Measurements from ENCODE around the gene ENTR1.
A peak's percentile ranks its signal among the peaks of the same experiment; 100 is the strongest.

Gene ENTR1

GRCh38 chr9:136367296-136368145, 42.9 kb downstream of the ENTR1 start:
- Histone ChIP-seq H3K4me1 (peaks cover 8% of the 10 kb centered on the region), H3K9me3 (no peaks in the 10 kb centered on the region), H3K36me3 (replicated peaks) (no peaks in the 10 kb centered on the region; the same call in 1 of the 2 replicates), H3K27me3 (ENCODE audit: low read depth) (no peaks in the 10 kb centered on the region), H3K4me3 (no peak overlapping the region)
- in situ Hi-C loops (cut with MboI; ENCODE audit: low sequenced_read_pairs), result no loop called here
- DNase-seq (ENCODE audit: low spot score in 2 of 2), result no peak

DNA sequence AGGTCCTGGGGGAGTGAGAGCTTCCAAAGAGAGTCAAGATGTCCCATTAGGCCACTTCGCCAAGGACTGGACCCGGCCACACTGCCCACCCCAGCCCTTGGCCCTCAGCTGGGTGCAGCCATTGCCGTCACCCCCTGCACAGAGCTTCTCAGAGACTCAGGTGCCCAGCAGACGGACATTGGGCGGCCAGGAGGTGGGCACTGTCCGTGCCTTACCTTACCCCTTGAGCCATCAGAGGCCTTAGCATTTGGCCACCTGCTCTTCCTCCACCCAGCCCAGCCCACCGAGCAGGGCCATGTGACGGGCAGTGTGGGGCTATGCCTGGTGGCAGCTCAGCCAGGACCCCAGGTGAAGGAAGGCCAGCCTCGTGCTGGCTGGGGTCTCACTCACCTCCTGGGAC, 43.6 kb downstream of the ENTR1 start:
- no peaks in the 10 kb centered on the region for H3K9me3 ChIP-seq
- no peaks in the 10 kb centered on the region for H3K27me3 ChIP-seq (ENCODE audit: low read depth)
- in situ Hi-C loops (cut with MboI; ENCODE audit: low sequenced_read_pairs), result no loop called here
- H3K4me3 ChIP-seq, result no peak overlapping the region
- no peak for DNase-seq (ENCODE audit: low spot score in 2 of 2)
- peaks cover 8% of the 10 kb centered on the region for H3K4me1 ChIP-seq
- H3K36me3 ChIP-seq (replicated peaks), result no peaks in the 10 kb centered on the region; the same call in 1 of the 2 replicates

GRCh38 chr9:136365775-136366222, 44.6 kb downstream of the ENTR1 start:
- Histone ChIP-seq H3K4me1 (peaks cover 8% of the 10 kb centered on the region), H3K27me3 (ENCODE audit: low read depth) (no peaks in the 10 kb centered on the region), H3K4me3 (no peak overlapping the region), H3K9me3 (no peaks in the 10 kb centered on the region), H3K36me3 (replicated peaks) (no peaks in the 10 kb centered on the region; the same call in 1 of the 2 replicates)
- no peak for DNase-seq (ENCODE audit: low spot score in 2 of 2)
- in situ Hi-C loops (cut with MboI; ENCODE audit: low sequenced_read_pairs), result no loop called here

GRCh38 chr9:136364942-136365774, 45.3 kb downstream of the ENTR1 start:
- H3K36me3 ChIP-seq (replicated peaks), result no peaks in the 10 kb centered on the region; the same call in 1 of the 2 replicates
- no peak overlapping the region for H3K4me3 ChIP-seq
- H3K27me3 ChIP-seq (ENCODE audit: low read depth), result no peaks in the 10 kb centered on the region
- no peaks in the 10 kb centered on the region for H3K9me3 ChIP-seq
- no peak for DNase-seq (ENCODE audit: low spot score in 2 of 2)
- in situ Hi-C loops (cut with MboI; ENCODE audit: low sequenced_read_pairs), result no loop called here
- peaks cover 8% of the 10 kb centered on the region for H3K4me1 ChIP-seq

- Histone ChIP-seq H3K27me3 (ENCODE audit: low read depth) (no peaks in the 10 kb centered on the region), H3K4me3 (peak overlapping the region; percentile 6; the same call in 1 of the 2 replicates), H3K9me3 (no peaks in the 10 kb centered on the region), H3K36me3 (replicated peaks) (no peaks in the 10 kb centered on the region; the same call in 1 of the 2 replicates), H3K4me1 (peaks cover 8% of the 10 kb centered on the region)
- in situ Hi-C loops (cut with MboI; ENCODE audit: low sequenced_read_pairs), result no loop called here
- DNase-seq (ENCODE audit: low spot score in 2 of 2), result no peak
These were observed 46.3 kb downstream of the ENTR1 start for GRCh38 chr9:136363949-136364748.

DNA sequence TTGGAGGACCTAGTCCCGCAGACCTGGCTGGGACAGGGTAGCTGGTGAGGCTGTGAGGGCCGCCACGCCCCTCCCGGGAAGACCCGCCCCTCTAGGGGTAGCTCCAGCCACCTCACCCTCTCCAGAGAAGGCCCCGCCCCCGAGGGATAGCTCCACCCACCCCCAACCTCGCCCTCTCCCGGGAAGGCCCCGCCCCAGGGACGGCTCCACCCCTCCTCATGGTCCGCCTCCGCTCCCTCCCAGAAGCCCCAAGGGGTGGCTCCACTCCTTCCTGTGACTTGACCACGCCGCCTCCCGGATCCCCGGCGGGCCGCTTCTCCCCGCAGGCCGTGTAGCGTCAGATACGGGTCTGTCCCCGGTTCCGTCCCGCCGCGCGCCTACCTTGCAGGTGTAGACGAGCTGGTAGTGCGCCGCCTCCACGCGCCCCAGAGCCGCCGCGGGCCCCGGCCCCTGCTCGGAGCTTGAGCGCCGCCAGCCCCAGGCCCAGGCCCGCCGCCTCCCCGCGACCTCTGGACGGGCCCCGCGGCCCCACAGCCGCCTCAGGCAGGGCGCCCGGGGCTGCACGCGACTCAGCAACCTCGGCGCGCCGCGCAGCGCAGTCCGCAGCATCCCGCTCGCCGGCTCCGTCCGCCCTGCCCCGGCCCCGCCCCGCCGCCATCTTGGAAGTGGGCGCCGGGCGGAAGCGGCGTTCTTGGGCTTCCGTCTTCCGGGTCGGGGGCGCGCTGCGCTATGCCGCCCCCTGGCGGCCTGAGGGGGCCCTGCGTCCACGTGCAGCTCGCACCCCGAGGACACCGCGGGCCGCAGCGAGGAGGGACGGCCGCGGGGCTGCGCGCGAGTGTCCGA, 47.1 kb downstream of the ENTR1 start, which contains the start of gene DNLZ:
Gene DNLZ, minus strand, starts transcription at position 639 of the 843 bp plus-strand sequence. Its CDS starts 30 bp downstream, at position 609.
- in situ Hi-C loops (cut with MboI; ENCODE audit: low sequenced_read_pairs), result no loop called here

GRCh38 chr9:136362450-136362784, 48.0 kb downstream of the ENTR1 start:
- no peak for DNase-seq (ENCODE audit: low spot score in 2 of 2)
- peaks cover 8% of the 10 kb centered on the region for H3K4me1 ChIP-seq
- H3K9me3 ChIP-seq, result no peaks in the 10 kb centered on the region
- no peaks in the 10 kb centered on the region; the same call in 1 of the 2 replicates for H3K36me3 ChIP-seq (replicated peaks)
- H3K4me3 ChIP-seq, result no peak overlapping the region
- in situ Hi-C loops (cut with MboI; ENCODE audit: low sequenced_read_pairs), result no loop called here
- no peaks in the 10 kb centered on the region for H3K27me3 ChIP-seq (ENCODE audit: low read depth)

More for the DNA sequence above, 47.1 kb downstream of the ENTR1 start, which contains the start of gene DNLZ:
- Histone ChIP-seq H3K36me3 (replicated peaks) (no peaks in the 10 kb centered on the region; the same call in 1 of the 2 replicates), H3K4me1 (peaks cover 8% of the 10 kb centered on the region), H3K9me3 (no peaks in the 10 kb centered on the region), H3K4me3 (peak within 1 kb of the TSS; percentile 76), H3K27me3 (ENCODE audit: low read depth) (no peaks in the 10 kb centered on the region)
- peak; percentile 91 to 99 for DNase-seq (ENCODE audit: low spot score in 2 of 2)

DNA sequence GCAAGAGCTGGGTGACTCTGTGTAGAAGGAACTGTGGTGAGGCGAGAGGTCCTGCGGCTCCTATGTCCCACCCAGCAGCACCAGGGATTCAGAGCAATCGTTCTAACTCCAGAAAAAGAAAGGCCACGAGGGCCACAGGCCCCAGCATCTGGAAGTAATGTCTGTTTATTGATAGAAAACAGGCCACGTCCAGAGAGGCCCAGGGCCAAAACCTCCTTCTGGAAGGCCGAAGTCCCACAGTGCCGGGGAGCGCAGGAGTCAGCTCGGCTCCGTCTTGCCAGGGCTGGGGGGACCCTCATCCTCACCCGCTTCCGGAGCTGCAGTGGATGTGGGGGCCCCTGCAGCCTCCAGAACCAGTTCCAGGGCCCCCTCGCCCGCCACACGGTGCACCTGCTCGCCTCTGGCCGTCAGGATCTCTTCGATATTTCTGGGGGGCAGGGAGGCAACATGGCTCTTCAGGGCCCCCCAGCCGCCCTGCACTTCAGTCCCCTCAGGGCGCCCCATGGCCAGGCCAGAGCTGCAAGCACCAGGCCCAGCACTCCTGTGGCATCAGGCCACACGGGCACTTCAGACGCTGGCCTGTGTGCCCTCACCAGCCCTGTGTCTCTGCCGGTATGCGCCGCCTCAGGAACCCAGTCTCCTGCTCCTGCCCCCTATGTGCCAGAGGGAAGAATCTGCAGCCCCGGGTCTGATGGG, 48.5 kb downstream of the ENTR1 start:
- no peak overlapping the region for H3K4me3 ChIP-seq
- peaks cover 8% of the 10 kb centered on the region for H3K4me1 ChIP-seq
- H3K9me3 ChIP-seq, result no peaks in the 10 kb centered on the region
- H3K36me3 ChIP-seq (replicated peaks), result no peaks in the 10 kb centered on the region; the same call in 1 of the 2 replicates
- in situ Hi-C loops (cut with MboI; ENCODE audit: low sequenced_read_pairs), result no loop called here
- no peaks in the 10 kb centered on the region for H3K27me3 ChIP-seq (ENCODE audit: low read depth)
- no peak for DNase-seq (ENCODE audit: low spot score in 2 of 2)

- DNase-seq (ENCODE audit: low spot score in 2 of 2), result no peak
- Histone ChIP-seq H3K27me3 (ENCODE audit: low read depth) (no peaks in the 10 kb centered on the region), H3K36me3 (replicated peaks) (no peaks in the 10 kb centered on the region; the same call in 1 of the 2 replicates), H3K9me3 (no peaks in the 10 kb centered on the region), H3K4me3 (no peak overlapping the region), H3K4me1 (peaks cover 8% of the 10 kb centered on the region)
- in situ Hi-C loops (cut with MboI; ENCODE audit: low sequenced_read_pairs), result no loop called here
These were observed 49.2 kb downstream of the ENTR1 start for GRCh38 chr9:136361047-136361753.

DNA sequence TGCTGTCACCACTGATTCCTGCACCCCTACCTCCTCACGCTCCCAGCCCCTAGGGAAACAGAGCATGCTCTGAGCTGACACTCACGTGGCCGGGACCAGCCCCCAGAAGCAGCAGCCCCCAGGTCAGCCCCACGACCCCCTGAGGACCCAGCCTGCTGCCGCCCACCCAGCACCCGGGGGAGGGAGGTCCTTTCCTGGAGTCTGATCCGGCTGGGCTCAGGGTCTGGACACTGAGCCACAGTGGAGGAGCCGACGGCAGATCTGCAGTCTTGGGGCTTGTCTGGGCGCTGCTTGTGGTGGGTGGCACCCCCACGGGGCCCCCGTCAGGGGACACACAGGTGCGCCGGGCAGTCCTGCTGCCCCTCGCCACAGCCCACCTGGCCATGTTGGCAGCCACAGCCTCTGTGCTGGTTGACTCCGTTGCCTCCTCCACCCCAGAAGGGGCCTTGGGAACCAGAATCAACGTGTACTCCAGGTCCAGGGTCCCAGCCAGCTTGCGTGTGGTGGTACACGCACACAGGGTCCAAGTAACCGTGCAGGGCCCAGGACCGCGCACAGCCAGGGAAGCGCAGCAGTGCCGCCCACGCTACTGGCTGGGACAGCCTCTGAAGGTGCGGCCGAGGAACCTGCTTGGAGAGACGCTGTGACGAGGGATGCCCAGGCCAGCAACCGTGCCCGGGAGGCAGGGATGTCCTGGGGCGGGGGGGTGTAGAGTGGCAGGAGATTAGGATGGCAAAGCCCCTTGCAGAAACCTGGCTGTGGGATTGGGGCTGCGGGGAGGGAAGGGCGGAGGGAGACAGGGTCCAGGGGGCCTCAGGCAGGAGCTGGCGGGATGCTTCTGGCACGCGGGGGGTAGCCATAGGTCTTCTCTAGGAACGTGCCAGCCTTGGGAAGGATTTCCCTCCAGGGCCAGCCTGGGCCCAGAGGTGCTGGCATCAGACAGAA, 50.4 kb downstream of the ENTR1 start:
- no peaks in the 10 kb centered on the region for H3K27me3 ChIP-seq (ENCODE audit: low read depth)
- peaks cover 8% of the 10 kb centered on the region for H3K4me1 ChIP-seq
- DNase-seq (ENCODE audit: low spot score in 2 of 2), result no peak
- H3K9me3 ChIP-seq, result no peaks in the 10 kb centered on the region
- no peaks in the 10 kb centered on the region; the same call in 1 of the 2 replicates for H3K36me3 ChIP-seq (replicated peaks)
- no peak overlapping the region for H3K4me3 ChIP-seq
- in situ Hi-C loops (cut with MboI; ENCODE audit: low sequenced_read_pairs), result no loop called here

DNA sequence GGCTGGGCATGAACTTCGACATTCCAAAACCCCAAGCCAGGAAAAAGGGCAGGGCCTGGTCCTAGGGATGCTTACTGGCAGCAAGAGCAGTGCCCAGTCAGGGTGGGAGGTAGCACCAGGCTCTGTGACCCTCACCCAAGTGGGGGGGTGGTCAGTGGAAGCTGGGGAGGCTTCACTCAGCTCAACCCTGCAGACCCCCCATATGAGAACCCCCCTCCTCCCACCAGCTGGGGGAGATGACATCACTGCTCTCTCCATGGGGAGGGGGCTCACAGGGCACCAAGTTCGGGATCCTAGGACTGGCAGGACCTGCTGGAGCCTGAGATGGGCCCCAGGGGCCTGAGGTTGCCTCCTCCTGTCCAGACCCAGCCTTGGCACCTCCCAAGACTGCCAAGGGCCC, 51.5 kb downstream of the ENTR1 start:
- H3K27me3 ChIP-seq (ENCODE audit: low read depth), result no peaks in the 10 kb centered on the region
- no peaks in the 10 kb centered on the region for H3K9me3 ChIP-seq
- in situ Hi-C loops (cut with MboI; ENCODE audit: low sequenced_read_pairs), result no loop called here
- peaks cover 5% of the 10 kb centered on the region for H3K4me1 ChIP-seq
- H3K4me3 ChIP-seq, result no peak overlapping the region
- no peaks in the 10 kb centered on the region; the same call in 1 of the 2 replicates for H3K36me3 ChIP-seq (replicated peaks)
- DNase-seq (ENCODE audit: low spot score in 2 of 2), result no peak

Data from HAP-1 (cell line).